Sigmoid colon (tissue), 4 donors: ENCODE results near the gene COL4A1.

Source experiments
- CTCF ChIP-seq, 4 experiments: fragments of 450-650 bp in 3 of 4; fragments of 200-600 bp in 1 of 4; IDR thresholded peaks; one replicate each; pipeline ENCODE4 v1.5.1; 2016 to 2019; ENCODE audit warnings: antibody characterized with exemption in 4 of 4, mild to moderate bottlenecking in 3 of 4, moderate library complexity in 2 of 4
- EP300 ChIP-seq, 4 donors: sonication (generic); formaldehyde crosslinking; IDR thresholded peaks; one replicate each; pipeline ENCODE4 v1.6.1; 2017; ENCODE audit warnings: antibody characterized with exemption in 4 of 4
- POLR2A ChIP-seq, 2 donors: fragments of 450-650 bp; IDR thresholded peaks; one replicate each; pipeline ENCODE4 v1.6.1; 2016; ENCODE audit warnings: antibody characterized with exemption in 2 of 2, mild to moderate bottlenecking in 2 of 2, moderate library complexity in 2 of 2
- POLR2AphosphoS5 ChIP-seq, 4 donors: sonication (generic); formaldehyde crosslinking; IDR thresholded peaks; one replicate each; pipeline ENCODE4 v1.6.1; 2017; ENCODE audit warnings: antibody characterized with exemption in 4 of 4

GRCh38 chr13:110318920-110319319 is 12.0 kb upstream of the COL4A1 start:
- no peak for TF ChIP-seq POLR2AphosphoS5 (IDR thresholded peaks at IDR 0.05)
- TF ChIP-seq POLR2A (IDR thresholded peaks at IDR 0.05) = no peak
- TF ChIP-seq CTCF (IDR thresholded peaks at IDR 0.05) = no peak
- no peak for TF ChIP-seq EP300 (IDR thresholded peaks at IDR 0.05)
